ENCODE results near the gene CIDEC. TPM values are rescaled to one million over a fixed set of nuclear protein-coding genes. Genes with fewer than 3 reads are reported as not detected.

The CIDEC gene
- total and polyA plus RNA-seq, 9 of the 15 experiments (the other 6 are each of a cell fraction or from before 2014, with no cell fraction given), result not detected

GRCh38 chr3:9890249-9891071 is 10.4 kb upstream of the CIDEC start, which contains the start of gene JAGN1 (continued):
- TF ChIP-seq ZNF277 (CRISPR knock-in tag; IDR thresholded peaks at IDR 0.05; ENCODE audit: borderline replicate concordance) (no peak), SRSF9 (IDR thresholded peaks at IDR 0.05; ENCODE audit: borderline replicate concordance, low read depth, low read length) (no peak), ZNF232 (CRISPR knock-in tag; IDR thresholded peaks at IDR 0.05) (peak; percentile 57; the same call in 1 of the 2 replicates), ATF3 (IDR thresholded peaks at IDR 0.05) (no peak), ATF3 (CRISPR knock-in tag; conservative IDR thresholded peaks at IDR 0.05) (no peak; the same call in 1 of the 2 replicates), SP1 (CRISPR knock-in tag; IDR thresholded peaks at IDR 0.05) (peak; percentile 15), EWSR1 (IDR thresholded peaks at IDR 0.05; ENCODE audit: borderline replicate concordance, low read depth, partially characterized antibody) (no peak), POLR2AphosphoS2 (IDR thresholded peaks at IDR 0.05; ENCODE audit: low read length) (no peak; the same call in 1 of the 2 replicates), NR0B1 (IDR thresholded peaks at IDR 0.05; ENCODE audit: partially characterized antibody) (no peak), KLF13 (tag; IDR thresholded peaks at IDR 0.05; ENCODE audit: borderline replicate concordance, low read depth) (peak; percentile 9; the same call in 1 of the 2 replicates), SRSF7 (optimal IDR thresholded peaks at IDR 0.05; ENCODE audit: low read depth, low read length) (no peak), ZNF280B (CRISPR knock-in tag; IDR thresholded peaks at IDR 0.05) (no peak), GTF2B (IDR thresholded peaks at IDR 0.05; ENCODE audit: extremely low read depth, insufficient read length) (no peak), PHB2 (IDR thresholded peaks at IDR 0.05; ENCODE audit: low read depth) (no peak), ZNF449 (CRISPR knock-in tag; IDR thresholded peaks at IDR 0.05) (no peak), ZBTB2 (IDR thresholded peaks at IDR 0.05) (0 out of 2 replicates have a peak, but pooled peaks have one; percentile 75), BACH1 (tag; IDR thresholded peaks at IDR 0.05) (no peak)
